RPMI8226 (cell line): ENCODE results near the gene PAQR8.

Source experiments
- DNase-seq: peaks from one replicate; pipeline ENCODE4 v3.0.0-alpha.2; 2015

The PAQR8 gene

GRCh38 chr6:52351879-52352238 is 10.1 kb upstream of the PAQR8 start:
- no peak for DNase-seq

GRCh38 chr6:52352239-52353018 is 9.5 kb upstream of the PAQR8 start:
- peak; percentile 83 for DNase-seq

GRCh38 chr6:52356017-52356416 is 5.9 kb upstream of the PAQR8 start:
- DNase-seq = no peak

DNA sequence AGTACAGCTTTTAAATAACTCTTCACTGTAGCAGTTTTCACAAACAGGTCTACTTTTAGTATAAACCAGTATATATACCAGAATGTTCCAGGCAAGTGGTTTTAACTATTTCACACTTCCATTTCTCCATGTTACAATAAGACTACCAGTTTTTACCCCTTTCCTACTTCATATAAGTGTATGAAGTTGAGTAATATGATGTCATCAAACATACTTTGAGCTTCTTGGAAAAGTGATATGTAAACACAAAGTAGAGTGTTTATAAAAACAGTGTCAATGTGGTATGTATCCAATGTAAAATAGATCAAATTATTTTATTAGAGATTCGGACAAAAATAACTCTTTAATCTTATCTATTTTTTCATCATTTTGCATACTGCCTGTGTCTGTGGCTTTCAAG is 2.5 kb upstream of the PAQR8 start:
- no peak for DNase-seq

- no peak for DNase-seq
Measured at GRCh38 chr6:52360028-52360427, 1.9 kb upstream of the PAQR8 start.

GRCh38 chr6:52360601-52361413 is 1.1 kb upstream of the PAQR8 start:
- no peak for DNase-seq

DNA sequence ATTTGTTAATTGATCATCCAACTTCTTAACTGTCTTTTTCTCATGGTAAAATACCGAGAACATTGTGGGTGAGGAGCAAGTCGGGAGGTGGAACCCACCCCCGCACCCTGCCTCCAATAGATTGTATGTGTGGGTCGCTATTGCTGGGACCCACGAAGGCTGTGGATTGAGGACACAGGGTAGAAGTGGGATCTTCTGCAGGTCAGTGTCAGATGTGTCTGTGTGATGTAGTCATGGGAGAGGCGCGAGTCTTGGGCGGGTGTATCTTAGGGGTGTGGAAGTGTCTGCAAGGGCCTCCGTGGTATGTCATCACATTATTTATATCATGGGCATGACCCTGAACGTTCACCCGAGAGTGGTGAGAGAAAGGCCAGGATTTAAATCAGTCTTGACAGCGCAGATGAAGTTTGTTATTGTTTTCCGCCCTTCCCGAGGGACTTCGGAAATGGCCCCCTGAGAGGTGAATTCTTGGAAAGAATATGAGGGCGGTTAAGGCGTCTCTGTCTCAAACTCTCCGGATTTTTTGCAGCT is 472 bp upstream of the PAQR8 start:
- peak; percentile 23 for DNase-seq

GRCh38 chr6:52362443-52363227 is 684 bp downstream of the PAQR8 start:
- DNase-seq = peak; percentile 21

DNA sequence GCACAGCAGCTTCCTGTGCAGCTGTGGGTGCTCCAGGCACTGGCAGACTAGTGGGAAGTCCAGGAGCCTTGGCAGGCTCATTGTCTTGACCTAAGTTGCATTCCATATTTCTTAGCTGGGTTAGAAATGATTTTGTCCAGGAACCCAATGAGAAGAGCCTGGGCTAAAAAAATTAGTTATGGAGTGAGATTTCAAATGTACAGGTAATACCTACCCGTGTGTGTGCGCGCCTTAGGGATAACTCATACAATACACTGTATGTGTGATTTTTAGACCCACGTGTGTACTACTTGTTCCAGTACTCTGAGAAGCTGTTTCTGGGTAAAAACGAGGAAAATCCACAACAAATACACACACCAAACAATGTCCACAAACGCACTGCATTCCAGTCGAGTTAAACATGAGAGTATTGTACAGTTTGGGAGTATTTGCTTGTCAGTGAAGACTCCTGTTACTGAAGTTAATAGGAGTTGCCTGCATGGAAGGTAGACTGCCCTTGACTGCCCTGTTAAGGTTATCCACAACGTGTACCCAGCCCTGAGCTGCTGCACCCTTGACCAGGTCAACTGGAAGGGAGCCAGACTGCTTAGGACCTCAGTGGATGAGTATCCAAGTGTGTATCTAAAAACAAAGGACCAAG is 1.4 kb downstream of the PAQR8 start:
- no peak for DNase-seq

- no peak for DNase-seq
Measured at GRCh38 chr6:52364480-52365166, 2.7 kb downstream of the PAQR8 start.

GRCh38 chr6:52365317-52365716 is 3.4 kb downstream of the PAQR8 start:
- no peak for DNase-seq

- DNase-seq = no peak
Measured at GRCh38 chr6:52365866-52366540, 4.1 kb downstream of the PAQR8 start.

GRCh38 chr6:52368002-52368401 is 6.1 kb downstream of the PAQR8 start:
- DNase-seq = no peak

DNA sequence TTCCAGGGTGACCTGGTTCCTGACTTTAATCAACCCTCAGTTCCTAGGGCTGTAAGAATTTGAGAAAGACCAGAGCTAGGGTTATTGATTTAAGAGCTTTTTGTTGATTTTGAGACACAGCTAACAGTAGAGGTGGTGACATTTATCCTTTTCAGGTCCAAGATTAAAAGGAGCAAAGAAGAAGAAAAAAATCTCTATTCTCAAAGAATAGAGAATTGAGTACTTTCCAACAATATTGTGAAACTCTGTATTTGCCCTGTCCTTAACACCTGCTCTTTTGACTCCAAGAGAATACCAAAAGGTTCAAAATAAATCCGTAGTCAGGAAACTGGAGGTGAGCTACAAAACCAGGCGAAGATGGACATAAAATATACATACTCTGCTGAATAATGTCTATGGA is 7.3 kb downstream of the PAQR8 start:
- DNase-seq = no peak

DNA sequence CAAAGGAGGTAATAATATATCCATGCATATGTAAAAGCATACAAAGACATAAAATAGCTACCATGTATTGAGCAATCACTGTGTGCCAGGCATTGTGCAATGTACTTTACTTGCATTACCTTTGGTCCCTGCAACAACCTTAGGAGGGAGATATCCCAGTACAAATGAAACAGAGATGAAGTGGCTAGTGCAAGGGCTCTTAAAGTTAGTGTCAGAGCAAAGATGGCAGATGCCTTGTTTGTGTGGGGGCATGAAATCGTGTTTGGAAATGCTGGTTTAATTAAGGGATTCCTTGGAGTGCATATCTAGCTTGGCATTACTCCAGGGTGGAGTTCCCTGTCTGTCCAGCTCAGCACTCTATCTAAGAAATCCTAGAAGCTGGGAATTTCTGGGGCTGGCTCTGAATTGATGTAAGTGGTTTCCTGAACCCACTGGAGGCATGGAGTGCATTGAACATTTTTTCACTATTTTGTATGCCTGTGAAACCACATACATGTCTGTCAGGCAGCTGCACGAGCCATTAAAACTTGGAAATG is 9.8 kb downstream of the PAQR8 start:
- no peak for DNase-seq

DNA sequence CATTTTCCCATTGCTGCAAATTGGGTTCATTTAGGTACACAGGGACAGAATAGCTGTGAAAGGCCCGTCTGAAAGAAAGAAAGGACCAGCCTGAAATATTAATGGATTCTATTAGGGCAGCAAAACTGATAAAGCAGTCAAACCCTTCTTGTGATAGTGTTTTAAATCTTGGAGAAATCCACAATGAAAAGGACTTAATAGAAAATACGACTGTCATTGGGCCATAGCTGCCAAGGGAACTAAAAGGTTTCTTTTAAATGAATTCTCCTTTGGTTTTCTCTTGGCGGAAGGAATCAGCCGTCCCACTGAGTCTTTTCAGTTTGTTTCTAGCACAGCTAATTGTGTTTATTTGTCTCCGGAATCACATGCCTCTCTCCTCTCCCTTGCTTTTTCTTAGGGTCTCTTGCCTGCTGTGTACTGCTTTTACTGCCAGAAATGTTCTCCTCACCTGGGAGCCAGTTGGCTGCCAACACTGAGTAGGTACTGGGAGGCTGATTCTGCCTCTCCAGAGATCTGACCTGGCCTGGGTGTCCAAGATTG is 11.3 kb downstream of the PAQR8 start:
- no peak for DNase-seq

DNA sequence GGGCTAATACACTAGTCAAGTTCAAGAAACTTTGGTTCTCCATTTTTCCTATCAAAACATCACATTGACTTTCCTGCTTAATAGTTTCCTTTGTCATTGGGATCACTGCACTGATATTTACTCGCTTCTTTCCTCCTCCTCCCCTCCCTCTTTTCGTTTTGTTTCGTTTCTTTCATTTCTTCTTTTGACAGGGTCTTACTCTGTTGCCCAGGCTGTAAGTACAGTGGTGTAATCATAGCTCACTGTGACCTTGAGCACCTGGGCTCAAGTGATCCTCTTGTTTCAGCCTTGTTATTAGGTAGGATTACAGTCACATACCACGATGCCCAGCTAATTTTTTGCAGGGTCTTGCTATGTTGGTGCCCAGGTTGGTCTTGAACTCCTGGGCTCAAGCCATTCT is 12.3 kb downstream of the PAQR8 start:
- no peak for DNase-seq

DNA sequence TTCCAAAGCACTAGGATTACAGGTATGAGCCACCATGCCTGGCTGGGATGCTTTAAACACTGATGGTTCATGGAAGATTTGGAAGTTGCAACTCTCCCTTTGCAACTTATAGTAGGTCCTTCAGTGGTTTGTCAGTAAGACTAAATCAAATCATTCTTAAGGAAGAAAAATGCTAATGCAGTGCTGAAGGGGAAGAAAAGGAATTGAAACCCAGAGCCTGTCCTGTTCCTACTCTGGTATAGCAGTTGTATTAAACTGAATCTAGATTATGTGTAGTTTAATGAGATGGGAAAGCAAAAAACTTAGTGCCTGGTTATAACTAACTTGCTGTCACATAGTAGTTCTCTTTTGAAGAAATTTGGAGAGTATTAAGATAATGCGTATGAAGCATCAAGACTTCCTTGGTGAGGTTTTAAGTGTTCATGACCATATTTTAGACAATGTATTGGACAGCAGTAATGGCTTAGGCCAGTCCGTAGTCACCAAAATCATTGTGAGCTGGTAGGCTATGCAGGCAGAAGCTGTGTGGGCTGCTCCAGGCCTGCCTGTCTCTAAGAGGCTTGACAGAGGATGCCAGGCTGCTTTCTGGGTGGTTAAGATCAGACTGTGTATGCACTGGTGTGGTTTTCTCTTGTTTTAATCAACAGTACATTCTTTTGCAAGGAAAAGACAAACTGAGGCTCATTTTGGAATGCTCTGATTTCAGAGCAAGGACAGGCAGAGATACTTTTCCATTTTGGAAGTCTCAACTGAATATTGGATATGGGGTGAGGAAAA is 14.0 kb downstream of the PAQR8 start:
- no peak for DNase-seq

DNA sequence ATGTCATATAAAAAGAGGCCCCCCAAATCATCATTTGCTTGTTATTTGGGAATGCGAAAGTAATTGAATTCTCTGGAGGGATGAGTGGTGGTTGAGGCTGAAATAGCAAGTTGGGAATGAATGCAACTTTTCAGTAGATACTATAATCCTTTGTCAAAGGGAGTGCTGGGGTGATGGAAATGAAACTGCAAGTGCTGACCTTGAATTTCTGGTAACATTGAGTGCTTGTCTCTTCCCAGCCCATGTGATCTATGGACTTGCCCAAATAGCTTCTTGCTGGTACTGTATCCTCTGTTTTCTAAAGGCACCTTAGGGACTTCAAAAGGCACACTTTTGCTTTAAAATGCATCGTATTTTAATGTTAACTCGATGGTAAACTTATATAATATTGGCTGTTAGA is 14.8 kb downstream of the PAQR8 start:
- peak; percentile 61 for DNase-seq

GRCh38 chr6:52377538-52378221 is 15.7 kb downstream of the PAQR8 start:
- DNase-seq = no peak
